ENCODE results near the gene SPTLC3. TPM values are rescaled to one million over a fixed set of nuclear protein-coding genes. Genes with fewer than 3 reads are reported as not detected.

SPTLC3 gene
- total and polyA plus RNA-seq, 2 of the 13 experiments (the other 11 are each of a cell fraction or from before 2014, with no cell fraction given) = 20.5 to 95.6 TPM

DNA sequence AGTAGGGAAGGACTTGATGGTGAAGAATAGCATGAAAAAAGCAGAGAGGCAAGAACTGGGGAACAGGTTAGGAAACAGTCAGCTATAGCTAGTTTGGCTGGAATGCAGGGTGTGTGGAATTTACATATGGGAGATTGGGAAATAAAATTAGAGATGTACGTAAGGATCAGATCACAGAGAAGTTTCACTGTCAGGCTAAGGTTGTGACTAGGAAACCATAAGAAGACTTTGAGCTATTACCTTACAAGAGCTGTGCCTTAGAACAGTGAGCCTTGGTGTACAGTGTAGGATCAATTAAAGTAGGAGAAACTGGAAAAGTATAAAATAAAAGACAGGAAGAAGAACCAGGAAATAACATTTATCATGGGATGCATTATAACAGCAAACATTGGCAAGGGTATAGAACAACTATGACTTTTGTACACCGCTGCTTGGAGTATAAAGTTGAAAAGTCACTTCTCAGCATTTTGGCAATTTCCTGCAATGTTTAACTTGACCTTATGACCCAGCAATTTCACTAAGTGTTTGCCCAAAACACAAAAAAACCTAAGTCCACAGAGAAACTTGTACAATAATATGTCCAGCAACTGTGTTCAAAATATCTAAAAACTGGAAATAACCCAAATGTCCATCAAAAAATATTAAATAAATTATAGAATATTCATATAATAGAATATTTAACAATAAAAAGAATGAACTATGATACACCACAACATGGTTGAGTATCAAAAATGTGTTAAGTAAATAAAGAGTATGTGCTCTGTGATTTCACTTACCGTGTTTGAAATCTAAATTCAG is 31.2 kb upstream of the SPTLC3 start (continued):
- TF ChIP-seq ZNF615 (CRISPR knock-in tag; IDR thresholded peaks at IDR 0.05; ENCODE audit: borderline replicate concordance) = no peak
- TF ChIP-seq, protein P1, sequence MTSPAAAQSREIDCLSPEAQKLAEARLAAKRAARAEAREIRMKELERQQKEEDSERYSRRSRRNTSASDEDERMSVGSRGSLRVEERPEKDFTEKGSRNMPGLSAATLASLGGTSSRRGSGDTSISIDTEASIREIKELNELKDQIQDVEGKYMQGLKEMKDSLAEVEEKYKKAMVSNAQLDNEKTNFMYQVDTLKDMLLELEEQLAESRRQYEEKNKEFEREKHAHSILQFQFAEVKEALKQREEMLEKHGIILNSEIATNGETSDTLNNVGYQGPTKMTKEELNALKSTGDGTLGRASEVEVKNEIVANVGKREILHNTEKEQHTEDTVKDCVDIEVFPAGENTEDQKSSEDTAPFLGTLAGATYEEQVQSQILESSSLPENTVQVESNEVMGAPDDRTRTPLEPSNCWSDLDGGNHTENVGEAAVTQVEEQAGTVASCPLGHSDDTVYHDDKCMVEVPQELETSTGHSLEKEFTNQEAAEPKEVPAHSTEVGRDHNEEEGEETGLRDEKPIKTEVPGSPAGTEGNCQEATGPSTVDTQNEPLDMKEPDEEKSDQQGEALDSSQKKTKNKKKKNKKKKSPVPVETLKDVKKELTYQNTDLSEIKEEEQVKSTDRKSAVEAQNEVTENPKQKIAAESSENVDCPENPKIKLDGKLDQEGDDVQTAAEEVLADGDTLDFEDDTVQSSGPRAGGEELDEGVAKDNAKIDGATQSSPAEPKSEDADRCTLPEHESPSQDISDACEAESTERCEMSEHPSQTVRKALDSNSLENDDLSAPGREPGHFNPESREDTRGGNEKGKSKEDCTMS (CRISPR knock-in tag; conservative IDR thresholded peaks at IDR 0.05) = no peak
- TF ChIP-seq HOXA7 (CRISPR knock-in tag; IDR thresholded peaks at IDR 0.05) = no peak
- TF ChIP-seq, protein P2, sequence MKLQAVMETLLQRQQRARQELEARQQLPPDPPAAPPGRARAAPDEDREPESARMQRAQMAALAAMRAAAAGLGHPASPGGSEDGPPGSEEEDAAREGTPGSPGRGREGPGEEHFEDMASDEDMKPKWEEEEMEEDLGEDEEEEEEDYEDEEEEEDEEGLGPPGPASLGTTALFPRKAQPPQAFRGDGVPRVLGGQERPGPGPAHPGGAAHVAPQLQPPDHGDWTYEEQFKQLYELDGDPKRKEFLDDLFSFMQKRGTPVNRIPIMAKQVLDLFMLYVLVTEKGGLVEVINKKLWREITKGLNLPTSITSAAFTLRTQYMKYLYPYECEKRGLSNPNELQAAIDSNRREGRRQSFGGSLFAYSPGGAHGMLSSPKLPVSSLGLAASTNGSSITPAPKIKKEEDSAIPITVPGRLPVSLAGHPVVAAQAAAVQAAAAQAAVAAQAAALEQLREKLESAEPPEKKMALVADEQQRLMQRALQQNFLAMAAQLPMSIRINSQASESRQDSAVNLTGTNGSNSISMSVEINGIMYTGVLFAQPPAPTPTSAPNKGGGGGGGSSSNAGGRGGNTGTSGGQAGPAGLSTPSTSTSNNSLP (IDR thresholded peaks at IDR 0.05; ENCODE audit: low read depth, low read length) = peak; percentile 86; the same call in 1 of the 2 replicates
- peak; percentile 80 for TF ChIP-seq ASH2L (IDR thresholded peaks at IDR 0.05; ENCODE audit: insufficient read length, low read depth, low read length)
- TF ChIP-seq, protein P3, sequence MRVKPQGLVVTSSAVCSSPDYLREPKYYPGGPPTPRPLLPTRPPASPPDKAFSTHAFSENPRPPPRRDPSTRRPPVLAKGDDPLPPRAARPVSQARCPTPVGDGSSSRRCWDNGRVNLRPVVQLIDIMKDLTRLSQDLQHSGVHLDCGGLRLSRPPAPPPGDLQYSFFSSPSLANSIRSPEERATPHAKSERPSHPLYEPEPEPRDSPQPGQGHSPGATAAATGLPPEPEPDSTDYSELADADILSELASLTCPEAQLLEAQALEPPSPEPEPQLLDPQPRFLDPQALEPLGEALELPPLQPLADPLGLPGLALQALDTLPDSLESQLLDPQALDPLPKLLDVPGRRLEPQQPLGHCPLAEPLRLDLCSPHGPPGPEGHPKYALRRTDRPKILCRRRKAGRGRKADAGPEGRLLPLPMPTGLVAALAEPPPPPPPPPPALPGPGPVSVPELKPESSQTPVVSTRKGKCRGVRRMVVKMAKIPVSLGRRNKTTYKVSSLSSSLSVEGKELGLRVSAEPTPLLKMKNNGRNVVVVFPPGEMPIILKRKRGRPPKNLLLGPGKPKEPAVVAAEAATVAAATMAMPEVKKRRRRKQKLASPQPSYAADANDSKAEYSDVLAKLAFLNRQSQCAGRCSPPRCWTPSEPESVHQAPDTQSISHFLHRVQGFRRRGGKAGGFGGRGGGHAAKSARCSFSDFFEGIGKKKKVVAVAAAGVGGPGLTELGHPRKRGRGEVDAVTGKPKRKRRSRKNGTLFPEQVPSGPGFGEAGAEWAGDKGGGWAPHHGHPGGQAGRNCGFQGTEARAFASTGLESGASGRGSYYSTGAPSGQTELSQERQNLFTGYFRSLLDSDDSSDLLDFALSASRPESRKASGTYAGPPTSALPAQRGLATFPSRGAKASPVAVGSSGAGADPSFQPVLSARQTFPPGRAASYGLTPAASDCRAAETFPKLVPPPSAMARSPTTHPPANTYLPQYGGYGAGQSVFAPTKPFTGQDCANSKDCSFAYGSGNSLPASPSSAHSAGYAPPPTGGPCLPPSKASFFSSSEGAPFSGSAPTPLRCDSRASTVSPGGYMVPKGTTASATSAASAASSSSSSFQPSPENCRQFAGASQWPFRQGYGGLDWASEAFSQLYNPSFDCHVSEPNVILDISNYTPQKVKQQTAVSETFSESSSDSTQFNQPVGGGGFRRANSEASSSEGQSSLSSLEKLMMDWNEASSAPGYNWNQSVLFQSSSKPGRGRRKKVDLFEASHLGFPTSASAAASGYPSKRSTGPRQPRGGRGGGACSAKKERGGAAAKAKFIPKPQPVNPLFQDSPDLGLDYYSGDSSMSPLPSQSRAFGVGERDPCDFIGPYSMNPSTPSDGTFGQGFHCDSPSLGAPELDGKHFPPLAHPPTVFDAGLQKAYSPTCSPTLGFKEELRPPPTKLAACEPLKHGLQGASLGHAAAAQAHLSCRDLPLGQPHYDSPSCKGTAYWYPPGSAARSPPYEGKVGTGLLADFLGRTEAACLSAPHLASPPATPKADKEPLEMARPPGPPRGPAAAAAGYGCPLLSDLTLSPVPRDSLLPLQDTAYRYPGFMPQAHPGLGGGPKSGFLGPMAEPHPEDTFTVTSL (CRISPR knock-in tag; IDR thresholded peaks at IDR 0.05; ENCODE audit: borderline replicate concordance) = peak; percentile 94
- no peak for TF ChIP-seq GABPA (IDR thresholded peaks at IDR 0.05; ENCODE audit: low read depth, low read length)
- TF ChIP-seq GABPA (CRISPR knock-in tag; IDR thresholded peaks at IDR 0.05; ENCODE audit: low read depth) = no peak; the same call in 1 of the 2 replicates
- TF ChIP-seq, protein P4, sequence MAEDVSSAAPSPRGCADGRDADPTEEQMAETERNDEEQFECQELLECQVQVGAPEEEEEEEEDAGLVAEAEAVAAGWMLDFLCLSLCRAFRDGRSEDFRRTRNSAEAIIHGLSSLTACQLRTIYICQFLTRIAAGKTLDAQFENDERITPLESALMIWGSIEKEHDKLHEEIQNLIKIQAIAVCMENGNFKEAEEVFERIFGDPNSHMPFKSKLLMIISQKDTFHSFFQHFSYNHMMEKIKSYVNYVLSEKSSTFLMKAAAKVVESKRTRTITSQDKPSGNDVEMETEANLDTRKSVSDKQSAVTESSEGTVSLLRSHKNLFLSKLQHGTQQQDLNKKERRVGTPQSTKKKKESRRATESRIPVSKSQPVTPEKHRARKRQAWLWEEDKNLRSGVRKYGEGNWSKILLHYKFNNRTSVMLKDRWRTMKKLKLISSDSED (CRISPR knock-in tag; IDR thresholded peaks at IDR 0.05) = no peak
- no peak for TF ChIP-seq ZNF569 (CRISPR knock-in tag; IDR thresholded peaks at IDR 0.05; ENCODE audit: borderline replicate concordance)
- TF ChIP-seq NFIC (IDR thresholded peaks at IDR 0.05; ENCODE audit: low read length) = peak; percentile 92
- peak; percentile 95 for TF ChIP-seq PPARG (CRISPR knock-in tag; conservative IDR thresholded peaks at IDR 0.05)
- TF ChIP-seq, protein P5, sequence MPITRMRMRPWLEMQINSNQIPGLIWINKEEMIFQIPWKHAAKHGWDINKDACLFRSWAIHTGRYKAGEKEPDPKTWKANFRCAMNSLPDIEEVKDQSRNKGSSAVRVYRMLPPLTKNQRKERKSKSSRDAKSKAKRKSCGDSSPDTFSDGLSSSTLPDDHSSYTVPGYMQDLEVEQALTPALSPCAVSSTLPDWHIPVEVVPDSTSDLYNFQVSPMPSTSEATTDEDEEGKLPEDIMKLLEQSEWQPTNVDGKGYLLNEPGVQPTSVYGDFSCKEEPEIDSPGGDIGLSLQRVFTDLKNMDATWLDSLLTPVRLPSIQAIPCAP (CRISPR knock-in tag; IDR thresholded peaks at IDR 0.05; ENCODE audit: low read depth) = no peak
- TF ChIP-seq ISX (CRISPR knock-in tag; conservative IDR thresholded peaks at IDR 0.05) = no peak
- TF ChIP-seq HMG20A (CRISPR knock-in tag; IDR thresholded peaks at IDR 0.05; ENCODE audit: borderline replicate concordance) = peak; percentile 80; the same call in 1 of the 2 replicates
- no peak; the same call in 1 of the 2 replicates for TF ChIP-seq TEAD2 (CRISPR knock-in tag; IDR thresholded peaks at IDR 0.05)
